ENCODE data around the gene PILRB. TPM values are rescaled to one million over a fixed set of nuclear protein-coding genes. Genes with fewer than 3 reads are reported as not detected.
"Not testable (repeated sequence)": the region's sequence is repeated elsewhere in the genome, so short reads cannot be mapped to it uniquely, and the experiment has no call there.

Gene PILRB
- total and polyA plus RNA-seq, 9 of the 15 experiments (the other 6 are each of a cell fraction or from before 2014, with no cell fraction given): 6.2 to 94.6 (median 37.0) TPM

DNA sequence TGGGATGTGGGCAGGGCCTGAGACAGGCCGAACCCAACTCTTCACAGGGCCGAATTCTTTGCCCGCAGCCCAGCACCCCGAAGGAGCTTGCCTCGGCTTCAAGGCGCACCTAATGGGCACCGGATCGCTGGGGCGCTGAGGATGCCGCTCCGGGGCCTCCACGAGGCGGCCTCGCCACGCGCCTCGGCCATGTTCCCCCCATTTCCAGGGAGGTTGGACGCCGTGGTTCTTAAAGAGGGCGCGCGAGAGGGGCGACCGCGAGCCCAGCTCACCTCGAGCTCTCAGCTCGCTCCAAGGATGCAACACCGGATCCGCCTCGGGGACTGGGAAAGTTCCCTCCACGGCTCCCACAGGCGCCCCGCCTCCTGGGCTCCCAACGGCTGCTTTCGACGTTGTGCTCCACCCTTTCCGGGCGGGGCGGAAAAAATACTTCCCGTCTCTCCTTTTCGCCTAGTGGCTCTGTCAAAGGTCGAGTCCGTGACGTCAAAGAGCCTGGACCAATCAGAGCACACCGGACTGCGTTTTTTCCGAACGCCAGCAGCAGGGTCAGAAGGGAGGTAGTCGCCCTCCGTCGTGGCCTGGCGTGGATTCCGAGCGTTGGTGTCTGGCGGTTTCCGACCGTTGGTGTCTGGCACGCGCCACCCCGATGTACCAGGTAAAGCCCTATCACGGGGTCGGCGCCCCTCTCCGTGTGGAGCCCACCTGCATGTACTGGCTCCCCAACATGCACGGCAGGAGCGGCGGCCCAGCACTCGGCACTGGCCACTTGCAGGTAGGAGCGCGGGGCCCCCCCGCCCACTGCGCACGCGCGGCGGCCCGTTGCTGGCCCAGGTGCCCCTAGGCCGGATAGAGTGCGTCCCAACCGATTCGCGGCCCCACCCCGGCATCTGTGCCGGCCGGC lies 22.1 kb upstream of the PILRB start (continued):
- peak; percentile 87 for TF ChIP-seq NR2C2 (CRISPR knock-in tag; IDR thresholded peaks at IDR 0.05)
- TF ChIP-seq NR2C2 (tag; IDR thresholded peaks at IDR 0.05): peak; percentile 97
- peak; percentile 21; the same call in 1 of the 2 replicates for TF ChIP-seq CBX5 (IDR thresholded peaks at IDR 0.05; ENCODE audit: borderline replicate concordance, low read depth)
- peak; percentile 95 for TF ChIP-seq KDM5B (IDR thresholded peaks at IDR 0.05; ENCODE audit: insufficient replicate concordance, low read depth, low read length)
- peak; percentile 32; the same call in 1 of the 2 replicates for TF ChIP-seq TEAD4 (IDR thresholded peaks at IDR 0.05; ENCODE audit: low read length)
- TF ChIP-seq TEAD4 (CRISPR knock-in tag; IDR thresholded peaks at IDR 0.05; ENCODE audit: borderline replicate concordance): not testable (repeated sequence)
- TF ChIP-seq GABPA (tag; conservative IDR thresholded peaks at IDR 0.05; ENCODE audit: low read depth): peak; percentile 84
- TF ChIP-seq NFIC (IDR thresholded peaks at IDR 0.05): peak; percentile 78
- TF ChIP-seq, protein P1, sequence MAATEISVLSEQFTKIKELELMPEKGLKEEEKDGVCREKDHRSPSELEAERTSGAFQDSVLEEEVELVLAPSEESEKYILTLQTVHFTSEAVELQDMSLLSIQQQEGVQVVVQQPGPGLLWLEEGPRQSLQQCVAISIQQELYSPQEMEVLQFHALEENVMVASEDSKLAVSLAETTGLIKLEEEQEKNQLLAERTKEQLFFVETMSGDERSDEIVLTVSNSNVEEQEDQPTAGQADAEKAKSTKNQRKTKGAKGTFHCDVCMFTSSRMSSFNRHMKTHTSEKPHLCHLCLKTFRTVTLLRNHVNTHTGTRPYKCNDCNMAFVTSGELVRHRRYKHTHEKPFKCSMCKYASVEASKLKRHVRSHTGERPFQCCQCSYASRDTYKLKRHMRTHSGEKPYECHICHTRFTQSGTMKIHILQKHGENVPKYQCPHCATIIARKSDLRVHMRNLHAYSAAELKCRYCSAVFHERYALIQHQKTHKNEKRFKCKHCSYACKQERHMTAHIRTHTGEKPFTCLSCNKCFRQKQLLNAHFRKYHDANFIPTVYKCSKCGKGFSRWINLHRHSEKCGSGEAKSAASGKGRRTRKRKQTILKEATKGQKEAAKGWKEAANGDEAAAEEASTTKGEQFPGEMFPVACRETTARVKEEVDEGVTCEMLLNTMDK (IDR thresholded peaks at IDR 0.05; ENCODE audit: borderline replicate concordance, insufficient read depth, low read depth, low read length, poor library complexity, severe bottlenecking): peak; percentile 9
- 0 out of 2 replicates have a peak, but pooled peaks have one; percentile 16 for TF ChIP-seq KLF1 (tag; IDR thresholded peaks at IDR 0.05)
- peak; percentile 42 for TF ChIP-seq BRD9 (IDR thresholded peaks at IDR 0.05; ENCODE audit: low read depth, partially characterized antibody)
- TF ChIP-seq CSDE1 (IDR thresholded peaks at IDR 0.05): peak in 1 of 2 experiments; percentile 44; a peak in 1 of 4 replicates
- TF ChIP-seq CC2D1A (IDR thresholded peaks at IDR 0.05): 0 out of 2 replicates have a peak, but pooled peaks have one; percentile 70
- TF ChIP-seq, protein P2, sequence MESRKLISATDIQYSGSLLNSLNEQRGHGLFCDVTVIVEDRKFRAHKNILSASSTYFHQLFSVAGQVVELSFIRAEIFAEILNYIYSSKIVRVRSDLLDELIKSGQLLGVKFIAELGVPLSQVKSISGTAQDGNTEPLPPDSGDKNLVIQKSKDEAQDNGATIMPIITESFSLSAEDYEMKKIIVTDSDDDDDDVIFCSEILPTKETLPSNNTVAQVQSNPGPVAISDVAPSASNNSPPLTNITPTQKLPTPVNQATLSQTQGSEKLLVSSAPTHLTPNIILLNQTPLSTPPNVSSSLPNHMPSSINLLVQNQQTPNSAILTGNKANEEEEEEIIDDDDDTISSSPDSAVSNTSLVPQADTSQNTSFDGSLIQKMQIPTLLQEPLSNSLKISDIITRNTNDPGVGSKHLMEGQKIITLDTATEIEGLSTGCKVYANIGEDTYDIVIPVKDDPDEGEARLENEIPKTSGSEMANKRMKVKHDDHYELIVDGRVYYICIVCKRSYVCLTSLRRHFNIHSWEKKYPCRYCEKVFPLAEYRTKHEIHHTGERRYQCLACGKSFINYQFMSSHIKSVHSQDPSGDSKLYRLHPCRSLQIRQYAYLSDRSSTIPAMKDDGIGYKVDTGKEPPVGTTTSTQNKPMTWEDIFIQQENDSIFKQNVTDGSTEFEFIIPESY (CRISPR knock-in tag; IDR thresholded peaks at IDR 0.05): 0 out of 2 replicates have a peak, but pooled peaks have one; percentile 18
- TF ChIP-seq, protein P3, sequence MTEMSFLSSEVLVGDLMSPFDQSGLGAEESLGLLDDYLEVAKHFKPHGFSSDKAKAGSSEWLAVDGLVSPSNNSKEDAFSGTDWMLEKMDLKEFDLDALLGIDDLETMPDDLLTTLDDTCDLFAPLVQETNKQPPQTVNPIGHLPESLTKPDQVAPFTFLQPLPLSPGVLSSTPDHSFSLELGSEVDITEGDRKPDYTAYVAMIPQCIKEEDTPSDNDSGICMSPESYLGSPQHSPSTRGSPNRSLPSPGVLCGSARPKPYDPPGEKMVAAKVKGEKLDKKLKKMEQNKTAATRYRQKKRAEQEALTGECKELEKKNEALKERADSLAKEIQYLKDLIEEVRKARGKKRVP (CRISPR knock-in tag; IDR thresholded peaks at IDR 0.05): peak; percentile 63; the same call in 1 of the 2 replicates
